GM12878 (cell line): ENCODE data around the gene FHL1. TPM values are rescaled to one million over a fixed set of nuclear protein-coding genes. Genes with fewer than 3 reads are reported as not detected.
A peak's percentile ranks its signal among the peaks of the same experiment; 100 is the strongest.

Experiments used
- ATAC-seq: fragments of 200-7000 bp; cut with Tn5 transposase; 3 replicates; pipeline ENCODE4 v1.9.1; 2020; ENCODE audit warnings: mild to moderate bottlenecking, moderate library complexity
- BruUV-seq: library from RNA; stranded (reverse); fragments of 400-500 nt; replicated peaks from 2 replicates; lab custom pipeline; 2021; lab: Mats Ljungman, UMichigan
- CTCF ChIA-PET: fragments of 300-600 bp; sonication (Branson Sonifier 250); formaldehyde crosslinking; extraction: SDS; loops from one replicate; lab custom pipeline; 2021; ENCODE audit warnings: inconsistent platforms; lab: Yijun Ruan, JAX
- POLR2A ChIA-PET: fragments of 350-600 bp; formaldehyde crosslinking; extraction: SDS; loops from one replicate; lab custom pipeline; 2021; ENCODE audit warnings: inconsistent platforms; lab: Charles Lee
- RAD21 ChIA-PET: fragments of 300-600 bp; sonication (Branson Sonifier 250); formaldehyde crosslinking; loops from one replicate; lab custom pipeline; 2023; ENCODE audit warnings: antibody characterized with exemption; ENCODE audit not compliant: unreplicated experiment; lab: Charles Lee
- SMC1A ChIA-PET: fragments of 300-600 bp; sonication (Branson Sonifier 250); formaldehyde crosslinking; loops from one replicate; lab custom pipeline; 2023; ENCODE audit not compliant: unreplicated experiment, uncharacterized antibody; lab: Charles Lee
- DNase-seq: peaks from one replicate; pipeline ENCODE4 v3.0.0-alpha.2; 2011; ENCODE audit warnings: low read depth, low spot score
- FAIRE-seq: peaks from 3 replicates; lab custom pipeline; 2011; peaks lifted over from hg19 to GRCh38; lab: Jason Lieb, UNC
- H2AFZ ChIP-seq: 2 replicates; pipeline ENCODE4 v1.6.0; 2011; ENCODE audit warnings: low read depth, low read length, control low read depth; ENCODE audit not compliant: control insufficient read depth
- H3K27ac ChIP-seq: 2 replicates; pipeline ENCODE4 v1.5.1; 2011; ENCODE audit warnings: control low read depth; ENCODE audit not compliant: control insufficient read depth, insufficient read depth
- H3K27me3 ChIP-seq, 2 experiments: replicated peaks in 1 of 2; 2 replicates each; pipeline versions ENCODE4 v1.6.0 to v1.6.1; 2011; ENCODE audit warnings: low read length in 1 of 2; ENCODE audit not compliant: control insufficient read depth in 2 of 2, insufficient read depth in 2 of 2
- H3K36me3 ChIP-seq, 2 experiments: 2 replicates each; pipeline ENCODE4 v1.5.1; 2011; ENCODE audit warnings: low read length in 1 of 2; ENCODE audit not compliant: control insufficient read depth in 2 of 2, insufficient read depth in 2 of 2
- H3K4me1 ChIP-seq: 2 replicates; pipeline ENCODE4 v1.6.1; 2011; ENCODE audit warnings: mild to moderate bottlenecking, low read length, moderate library complexity, mixed read lengths; ENCODE audit not compliant: control insufficient read depth, insufficient read depth
- H3K4me2 ChIP-seq: 2 replicates; pipeline ENCODE4 v1.6.0; 2011; ENCODE audit warnings: control low read depth; ENCODE audit not compliant: control insufficient read depth, insufficient read depth
- H3K4me3 ChIP-seq: fragments of 200-600 bp; sonication (generic); 2 replicates; pipeline ENCODE4 v1.5.1; 2016
- H3K79me2 ChIP-seq: 2 replicates; pipeline ENCODE4 v1.6.0; 2011; ENCODE audit warnings: low read length; ENCODE audit not compliant: control insufficient read depth, insufficient read depth
- H3K9ac ChIP-seq: 2 replicates; pipeline ENCODE4 v1.8.0; 2011; ENCODE audit warnings: low read length, control low read depth, mixed read lengths; ENCODE audit not compliant: control insufficient read depth, insufficient read depth
- H3K9me3 ChIP-seq: replicated peaks from 3 replicates; pipeline ENCODE4 v1.5.1; 2011; ENCODE audit warnings: mild to moderate bottlenecking, low read length; ENCODE audit not compliant: control insufficient read depth, insufficient read depth
- H4K20me1 ChIP-seq: 2 replicates; pipeline ENCODE4 v1.6.0; 2011; ENCODE audit not compliant: control insufficient read depth, insufficient read depth
- ATF7 ChIP-seq: fragments of 450-650 bp; IDR thresholded peaks from 2 replicates; pipeline ENCODE4 v1.6.1; 2016; ENCODE audit warnings: low read depth, mild to moderate bottlenecking
- BCL3 ChIP-seq: IDR thresholded peaks from 2 replicates; pipeline ENCODE4 v1.6.1; 2011; ENCODE audit warnings: borderline replicate concordance, low read depth, mild to moderate bottlenecking, moderate library complexity, low read length; ENCODE audit not compliant: insufficient read depth, poor library complexity, severe bottlenecking
- BRCA1 ChIP-seq: IDR thresholded peaks from 2 replicates; pipeline ENCODE4 v1.6.1; 2011; ENCODE audit warnings: low read depth, low read length, improper control_type of control experiment
- CBFB ChIP-seq: IDR thresholded peaks from 2 replicates; pipeline ENCODE4 v1.6.1; 2016; ENCODE audit warnings: antibody characterized with exemption, low read depth
- CHD1 ChIP-seq: IDR thresholded peaks from 2 replicates; pipeline ENCODE4 v1.6.1; 2012; ENCODE audit warnings: low read depth, low read length, improper control_type of control experiment
- CHD2 ChIP-seq: IDR thresholded peaks from 2 replicates; pipeline ENCODE4 v1.6.1; 2011; ENCODE audit warnings: low read depth, low read length, improper control_type of control experiment, borderline replicate concordance
- HDAC2 ChIP-seq: fragments of 200-600 bp; sonication (generic); IDR thresholded peaks from 2 replicates; pipeline ENCODE4 v1.6.1; 2017
- MAX ChIP-seq: IDR thresholded peaks from 2 replicates; pipeline ENCODE4 v1.6.1; 2012; ENCODE audit warnings: low read depth, low read length, improper control_type of control experiment
- MLLT1 ChIP-seq: fragments of 450-650 bp; IDR thresholded peaks from 2 replicates; pipeline ENCODE4 v1.6.1; 2016; ENCODE audit warnings: mild to moderate bottlenecking
- MTA2 ChIP-seq: fragments of 450-650 bp; IDR thresholded peaks from 2 replicates; pipeline ENCODE4 v1.6.1; 2016; ENCODE audit warnings: low read depth, mild to moderate bottlenecking, moderate library complexity
- RCOR1 ChIP-seq: conservative IDR thresholded peaks from 2 replicates; pipeline ENCODE4 v1.6.1; 2012; ENCODE audit warnings: low read depth, low read length, improper control_type of control experiment
- RUNX3 ChIP-seq: IDR thresholded peaks from 2 replicates; pipeline ENCODE4 v1.6.1; 2012; ENCODE audit warnings: low read length, inconsistent platforms
- STAT1 ChIP-seq: fragments of 450-650 bp; conservative IDR thresholded peaks from 2 replicates; pipeline ENCODE4 v1.6.1; 2014; ENCODE audit warnings: antibody characterized with exemption, mild to moderate bottlenecking
- ZNF217 ChIP-seq: fragments of 450-650 bp; IDR thresholded peaks from 2 replicates; pipeline ENCODE4 v1.6.1; 2017; ENCODE audit warnings: antibody characterized with exemption, mild to moderate bottlenecking
- WGBS: methylation state at CpG from one replicate; pipeline ENCODE4 v1.1.6; 2016; ENCODE audit warnings: low lambda C conversion rate; ENCODE audit not compliant: insufficient replicate concordance, insufficient coverage; ENCODE audit errors: missing lambda C conversion rate; 5-methylcytosine and 5-hydroxymethylcytosine counted together
- in situ Hi-C: fragments of 300-500 bp; cut with MboI; formaldehyde crosslinking; loops from 9 replicates; pipeline ENCODE4 v1.14.3; 2018; ENCODE audit warnings: mixed read lengths
- intact Hi-C: fragments of 100-400 bp; cut with micrococcal nuclease; formaldehyde crosslinking; loops from one replicate; pipeline ENCODE4 v1.14.2; 2022; ENCODE audit not compliant: unreplicated experiment
- polyA plus RNA-seq, 11 experiments: library from polyadenylated mRNA; depleted of rRNA in 4 of 11; unstranded in 6 of 11; stranded (reverse) in 5 of 11; fragments of >200 nt; fragmentation: Nextera tagmentation in 4 of 11; fragmentation: Illumina TruSeq in 1 of 11; extraction: Ambion mirVana in 4 of 11; extraction: Trizol in 1 of 11; gene quantifications; 1 replicate in 1 of 11; 2 replicates in 10 of 11; pipeline versions ENCODE4 v1.2.1 to v1.2.3, GENCODE V29; 2011 to 2016; ENCODE audit warnings: inconsistent platforms in 2 of 11, missing spikeins in 2 of 11, low read depth in 1 of 11
- total RNA-seq, 4 experiments: library from RNA; depleted of rRNA in 3 of 4; stranded (reverse); fragments of >200 nt in 3 of 4; fragmentation: Illumina TruSeq in 1 of 4; extraction: Trizol in 1 of 4; gene quantifications; 2 replicates each; pipeline versions ENCODE4 v1.2.1 to v1.2.3, GENCODE V29; 2013 to 2021

FHL1 gene
- total and polyA plus RNA-seq, 10 of the 15 experiments (the other 5 are each of a cell fraction or from before 2014, with no cell fraction given) = 0.13 to 0.59 (median 0.34) TPM; not detected in 1

GRCh38 chrX:136146614-136147314 is 569 bp upstream of the FHL1 start:
- Histone ChIP-seq H3K79me2 (no peaks in the 10 kb centered on the region), H3K27me3 (peaks cover 1 to 8% of the 10 kb centered on the region in 2 experiments; a peak in 3 of 4 replicates), H4K20me1 (no peaks in the 10 kb centered on the region), H3K4me2 (peak overlapping the region; percentile 38), H2AFZ (no peak overlapping the region), H3K9me3 (no peaks in the 10 kb centered on the region; the same call in 2 of the 3 replicates), H3K9ac (no peak overlapping the region), H3K36me3 (no peaks in the 10 kb centered on the region), H3K27ac (no peak overlapping the region), H3K4me3 (no peak overlapping the region), H3K4me1 (no peaks in the 10 kb centered on the region)
- in situ Hi-C loops = no loop called here
- DNase-seq (no peak), FAIRE-seq (no peak), ATAC-seq (peak; percentile 21; the same call in 2 of the 3 replicates)
- intact Hi-C loops = no loop called here
- 47% methylated on average over 35 of the region's 59 CpGs for WGBS
- no peak for TF ChIP-seq ATF7
- ChIA-PET POLR2A (no interaction called here), CTCF (no interaction called here), RAD21 (no interaction called here), SMC1A (no interaction called here)
- BruUV-seq = no TSS peak

- ChIA-PET SMC1A (no interaction called here), RAD21 (no interaction called here), POLR2A (no interaction called here), CTCF (no interaction called here)
- Histone ChIP-seq H2AFZ (no peak overlapping the region), H3K9ac (no peak overlapping the region), H3K27me3 (peaks cover 1 to 8% of the 10 kb centered on the region in 2 experiments; a peak in 3 of 4 replicates), H4K20me1 (no peaks in the 10 kb centered on the region), H3K4me1 (no peaks in the 10 kb centered on the region), H3K4me2 (no peak overlapping the region), H3K4me3 (no peak overlapping the region), H3K36me3 (no peaks in the 10 kb centered on the region), H3K9me3 (no peaks in the 10 kb centered on the region; the same call in 2 of the 3 replicates), H3K27ac (no peak overlapping the region), H3K79me2 (no peaks in the 10 kb centered on the region)
- no TSS peak for BruUV-seq
- in situ Hi-C loops (no loop called here), intact Hi-C loops (no loop called here)
- WGBS = 31% methylated on average over 13 of the region's 17 CpGs
- ATAC-seq (no peak), DNase-seq (no peak), FAIRE-seq (no peak)
- TF ChIP-seq MAX = no peak
- no peak for TF ChIP-seq STAT1
- TF ChIP-seq RCOR1 = no peak
- TF ChIP-seq MLLT1 = no peak
- TF ChIP-seq HDAC2 = no peak
- no peak for TF ChIP-seq MTA2
- TF ChIP-seq RUNX3 = no peak
- TF ChIP-seq ZNF217 = no peak
- no peak for TF ChIP-seq BCL3
- TF ChIP-seq CBFB = no peak
- no peak for TF ChIP-seq CHD1
- no peak for TF ChIP-seq BRCA1
- TF ChIP-seq CHD2 = no peak
Measured at GRCh38 chrX:136147976-136148375, 643 bp downstream of the FHL1 start.
